Measurements from ENCODE around the gene SLC29A2.
A peak's percentile ranks its signal among the peaks of the same experiment; 100 is the strongest.
"Not testable (repeated sequence)": the region's sequence is repeated elsewhere in the genome, so short reads cannot be mapped to it uniquely, and the experiment has no call there.

SLC29A2 gene

GRCh38 chr11:66371627-66372415 lies at the start of gene SLC29A2:
Gene SLC29A2 (minus strand): TSS chr11:66371760. CDS start chr11:66371591, 169 bp downstream.
- peak; percentile 61 to 64 for DNase-seq

GRCh38 chr11:66420671-66421476 lies 49.3 kb upstream of the SLC29A2 start, which contains the start of gene NPAS4:
Gene NPAS4 (plus strand): TSS chr11:66421035. CDS start chr11:66421180, 145 bp downstream.
- no peak for DNase-seq

DNA sequence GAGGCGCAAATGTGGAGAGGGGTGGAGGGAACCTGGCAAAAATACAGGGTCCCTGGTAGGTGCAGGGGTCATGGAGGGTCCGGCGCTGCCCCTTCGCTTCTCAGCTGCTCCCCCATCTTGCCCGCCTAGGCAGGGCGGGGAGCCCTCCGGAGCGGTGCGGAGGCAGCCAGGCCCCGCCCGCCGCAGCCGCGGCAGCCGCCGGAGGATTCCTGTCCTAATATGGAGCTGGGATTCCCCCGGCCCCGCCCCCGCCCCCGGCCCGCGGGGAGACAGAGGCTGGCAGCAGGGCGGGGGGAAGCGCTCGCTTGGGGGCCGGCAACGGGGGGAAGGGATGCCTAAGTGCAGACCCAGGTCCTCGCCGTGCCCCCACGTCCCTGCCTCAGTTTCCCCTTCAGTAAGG lies 48.3 kb upstream of the SLC29A2 start:
- DNase-seq, result no peak

DNA sequence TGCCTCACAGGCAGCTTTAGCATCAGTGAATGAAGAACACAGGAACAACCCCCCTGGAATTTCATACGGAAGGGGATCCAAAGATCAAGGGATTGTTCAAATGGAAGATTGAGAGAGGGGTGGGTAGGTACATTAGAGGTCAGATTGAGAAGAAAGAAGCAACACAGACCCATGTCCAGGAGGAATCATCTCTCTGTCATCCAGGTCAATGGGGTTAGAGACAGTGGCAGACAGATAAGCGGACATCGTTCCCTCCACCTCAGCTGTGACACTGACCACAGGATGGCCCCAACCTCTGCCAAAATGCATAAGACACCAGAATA lies 47.4 kb upstream of the SLC29A2 start:
- no peak for DNase-seq

- peak; percentile 38 to 51 for DNase-seq
Observed at GRCh38 chr11:66418168-66418985, 46.8 kb upstream of the SLC29A2 start.

DNA sequence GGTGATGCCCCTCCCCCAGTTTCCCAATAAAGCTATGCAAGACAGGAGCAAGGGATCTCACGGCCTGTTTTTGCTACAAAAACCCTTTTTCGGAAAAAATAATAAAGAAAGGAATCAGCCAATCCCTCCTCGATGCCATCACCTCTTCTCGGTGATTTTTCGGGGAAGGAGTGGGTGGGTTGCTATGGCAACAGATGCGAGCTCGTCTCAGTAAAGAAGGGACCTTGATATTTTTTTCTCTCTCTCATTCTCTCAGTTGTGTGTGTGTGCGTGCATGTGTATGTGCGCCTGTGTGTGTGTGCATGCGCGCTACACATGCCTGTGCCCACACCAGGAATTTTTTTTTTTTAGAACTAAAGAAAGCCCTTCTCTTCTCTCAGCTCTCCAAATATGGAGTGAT lies 45.4 kb upstream of the SLC29A2 start:
- no peak for DNase-seq

GRCh38 chr11:66415423-66415822 lies 43.9 kb upstream of the SLC29A2 start:
- no peak for DNase-seq

DNA sequence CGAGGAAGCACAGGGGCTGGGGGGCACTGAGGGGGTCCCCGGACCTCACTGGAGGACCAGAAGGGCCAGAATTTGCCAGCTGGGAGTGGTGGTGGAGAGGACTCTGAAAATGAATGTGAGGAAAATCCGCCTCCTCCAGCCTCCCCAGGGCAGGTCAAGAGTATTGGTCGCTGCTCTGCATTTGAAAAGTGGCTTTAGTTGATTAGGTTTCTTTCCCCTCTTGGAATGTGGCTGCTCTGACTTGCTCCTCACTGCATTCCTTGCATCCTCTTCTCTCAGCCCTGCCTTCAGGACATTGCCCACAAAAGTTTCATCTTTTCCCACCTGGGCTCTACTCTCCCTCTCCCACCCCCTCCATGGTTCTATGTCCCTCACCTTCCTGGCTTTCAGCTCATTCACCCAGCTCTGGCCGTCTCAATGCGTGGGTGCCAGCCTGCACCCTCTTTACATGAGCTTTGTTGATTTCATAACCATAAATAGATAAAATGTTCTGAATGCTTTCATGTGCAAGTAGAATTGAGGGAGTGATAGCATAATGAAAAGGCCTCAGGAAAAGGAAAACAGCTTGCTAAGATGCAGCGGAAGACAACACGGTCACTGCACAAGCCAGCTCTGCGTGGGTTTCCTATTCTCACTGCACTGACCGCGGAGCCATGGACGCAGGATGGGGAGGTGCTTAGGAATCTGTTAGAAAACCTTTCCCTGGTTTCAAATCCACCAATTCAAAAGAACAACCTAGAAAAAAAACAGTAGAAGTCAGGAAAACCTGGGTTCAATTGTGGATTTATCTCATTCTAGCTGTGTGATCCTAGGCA lies 42.8 kb upstream of the SLC29A2 start:
- no peak for DNase-seq

DNA sequence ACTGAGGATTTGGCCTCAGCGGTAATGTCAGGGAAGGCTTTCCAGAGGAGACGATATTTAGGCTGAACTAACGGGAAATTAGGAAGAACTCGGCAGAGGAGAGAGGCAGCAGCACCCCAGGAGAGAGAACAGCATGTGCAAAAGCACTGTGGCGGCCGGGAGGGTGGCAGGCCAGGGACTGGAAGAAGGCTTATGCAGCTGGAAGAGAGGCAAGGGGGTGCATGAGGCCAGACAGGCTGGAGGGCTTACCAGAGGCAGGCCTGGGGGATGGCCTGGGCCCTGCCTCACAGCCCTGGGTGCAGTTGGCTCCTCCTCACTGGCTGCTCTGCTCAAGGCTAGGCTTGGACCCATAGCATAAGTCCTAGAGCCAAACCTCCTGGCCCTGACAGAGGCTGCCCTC lies 41.6 kb upstream of the SLC29A2 start:
- DNase-seq, result no peak

GRCh38 chr11:66412110-66412509 lies 40.5 kb upstream of the SLC29A2 start:
- no peak for DNase-seq

DNA sequence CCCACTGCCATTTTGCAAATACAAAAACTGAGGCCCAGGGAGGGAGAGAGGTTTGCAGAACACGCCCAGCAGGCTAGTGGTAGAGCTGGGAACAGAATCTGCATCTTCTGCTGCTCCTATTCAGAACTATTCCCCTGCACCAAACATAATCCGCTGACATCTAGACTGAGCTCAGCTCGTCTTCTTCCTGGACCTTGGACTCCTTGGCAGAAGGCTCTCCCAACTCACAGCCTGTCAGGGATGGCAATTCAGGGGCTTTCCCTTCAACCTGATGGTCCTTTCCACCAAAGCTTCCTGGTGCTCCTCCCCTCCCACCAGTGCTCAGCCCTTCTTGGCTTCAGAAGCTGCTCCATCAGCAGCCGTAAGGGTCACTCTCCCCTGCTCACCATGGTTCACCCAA lies 39.8 kb upstream of the SLC29A2 start:
- DNase-seq, result no peak

GRCh38 chr11:66410191-66410590 lies 38.6 kb upstream of the SLC29A2 start:
- no peak for DNase-seq

GRCh38 chr11:66409226-66409625 lies 37.7 kb upstream of the SLC29A2 start:
- DNase-seq, result no peak

DNA sequence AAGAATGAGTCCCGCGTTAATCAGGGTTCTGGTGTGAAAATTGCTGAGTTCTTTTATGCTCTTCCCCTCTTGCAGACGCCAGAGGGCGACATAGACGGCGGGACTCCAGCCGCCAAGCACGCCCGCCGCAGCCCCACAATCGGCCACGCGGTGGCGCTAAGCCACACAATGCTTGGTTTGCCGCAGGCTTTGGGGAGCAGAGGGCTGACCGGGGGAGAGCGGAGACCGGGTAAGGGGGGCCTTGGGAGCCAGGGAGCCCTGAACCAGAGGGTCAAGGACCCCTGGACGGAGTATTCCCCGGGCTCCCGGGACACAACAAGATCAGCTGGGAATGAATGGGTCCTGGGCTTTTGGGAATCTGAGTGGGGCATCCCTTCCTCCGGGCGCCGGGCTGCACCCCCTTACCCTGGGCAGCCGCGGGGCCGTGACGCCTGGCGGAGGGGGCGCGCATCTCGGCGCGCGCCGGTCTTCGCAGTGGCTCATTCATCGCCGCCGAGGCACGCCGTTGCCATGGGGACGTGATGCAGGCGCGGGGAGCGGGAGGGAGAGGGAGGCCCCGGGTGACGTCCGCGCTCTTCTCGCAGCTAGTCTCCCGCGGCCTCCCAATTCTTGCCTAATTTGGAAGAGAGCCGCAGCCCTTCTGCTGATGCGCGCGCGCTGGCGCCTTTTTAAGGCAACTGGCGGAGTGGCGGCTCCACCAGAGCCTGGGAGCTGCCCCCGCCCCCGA lies 37.1 kb upstream of the SLC29A2 start:
- peak; percentile 89 to 94 for DNase-seq

DNA sequence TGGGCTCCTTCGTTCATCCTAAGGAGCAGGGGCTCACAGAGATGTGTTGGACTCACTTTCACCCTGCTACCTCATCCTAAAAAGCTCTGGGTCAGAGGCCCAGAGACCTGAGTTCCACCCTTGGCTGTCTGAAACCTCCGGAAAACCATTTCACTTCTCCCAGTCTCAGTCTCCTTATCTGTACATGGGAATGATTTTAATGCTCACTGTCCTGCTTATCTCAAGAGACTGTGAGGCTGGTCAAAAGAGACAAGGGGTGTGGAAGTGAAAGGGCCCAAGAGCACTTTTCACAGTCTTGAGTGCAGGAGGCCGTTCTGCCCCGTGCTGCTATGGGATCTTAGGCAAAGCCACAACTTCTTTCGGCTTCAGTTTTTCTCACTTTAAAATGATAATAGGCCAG lies 36.1 kb upstream of the SLC29A2 start:
- no peak for DNase-seq

- DNase-seq, result no peak
Observed at GRCh38 chr11:66393954-66394353, 22.4 kb upstream of the SLC29A2 start.

GRCh38 chr11:66391322-66391721 lies 19.8 kb upstream of the SLC29A2 start:
- DNase-seq, result no peak

DNA sequence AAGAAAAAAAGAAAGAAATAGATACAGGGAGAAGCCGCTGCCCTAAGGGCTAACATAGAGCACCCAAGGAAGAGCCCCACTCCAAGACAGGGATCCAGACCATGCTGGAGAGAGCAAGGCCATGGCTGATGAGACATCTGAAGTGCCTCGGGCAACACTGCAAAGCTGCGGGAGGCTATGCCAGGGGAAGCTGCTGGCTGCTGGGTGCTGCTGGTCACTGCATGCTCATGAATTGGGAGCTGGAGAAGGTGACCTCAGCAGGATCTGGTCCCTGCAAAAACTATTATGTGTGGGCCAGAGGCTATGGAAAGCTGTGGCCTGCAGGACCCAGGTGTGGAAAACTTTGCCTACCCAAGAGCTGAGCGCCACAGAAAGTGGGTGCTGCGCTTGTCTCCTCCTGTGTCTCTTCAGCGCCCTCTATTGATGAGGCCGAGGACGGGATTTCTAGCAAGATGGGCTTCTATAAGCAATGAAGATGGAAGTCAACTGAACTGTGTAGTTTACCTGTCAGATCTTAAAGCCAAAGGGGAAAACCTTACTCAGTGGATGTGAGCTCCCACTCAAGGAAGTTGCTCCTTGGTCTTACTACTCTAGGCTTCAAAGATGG lies 17.3 kb upstream of the SLC29A2 start:
- DNase-seq, result peak; percentile 68 to 70

GRCh38 chr11:66386171-66387069 lies 14.9 kb upstream of the SLC29A2 start:
- peak; percentile 81 to 88 for DNase-seq

DNA sequence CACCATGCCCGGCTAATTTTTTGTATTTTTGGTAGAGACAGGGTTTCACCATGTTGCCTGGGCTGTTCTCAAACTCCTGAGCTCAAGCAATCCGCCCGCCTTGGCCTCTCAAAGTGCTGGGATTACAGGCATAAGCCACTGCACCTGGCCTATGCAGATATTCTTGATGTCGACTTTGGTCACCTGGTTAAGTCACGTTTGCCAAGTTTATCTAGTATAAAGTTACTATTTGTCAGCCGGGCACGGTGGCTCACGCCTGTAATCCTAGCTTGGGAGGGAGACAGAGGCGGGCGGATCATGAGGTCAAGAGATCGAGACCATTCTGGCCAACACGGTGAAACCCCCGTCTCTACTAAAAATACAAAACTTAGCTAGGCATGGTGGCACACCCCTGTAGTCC lies 12.8 kb upstream of the SLC29A2 start:
- DNase-seq, result not testable (repeated sequence)
